Activated naive CD4-positive, alpha-beta T cell (primary cell): Measurements from ENCODE around the gene RALBP1.
"Not testable (repeated sequence)": the region's sequence is repeated elsewhere in the genome, so short reads cannot be mapped to it uniquely, and the experiment has no call there.

Experiments
- DNase-seq, 4 experiments: peaks; one replicate each; lab custom pipeline; 2025; lab: John Stamatoyannopoulos, UW

RALBP1 gene

DNA sequence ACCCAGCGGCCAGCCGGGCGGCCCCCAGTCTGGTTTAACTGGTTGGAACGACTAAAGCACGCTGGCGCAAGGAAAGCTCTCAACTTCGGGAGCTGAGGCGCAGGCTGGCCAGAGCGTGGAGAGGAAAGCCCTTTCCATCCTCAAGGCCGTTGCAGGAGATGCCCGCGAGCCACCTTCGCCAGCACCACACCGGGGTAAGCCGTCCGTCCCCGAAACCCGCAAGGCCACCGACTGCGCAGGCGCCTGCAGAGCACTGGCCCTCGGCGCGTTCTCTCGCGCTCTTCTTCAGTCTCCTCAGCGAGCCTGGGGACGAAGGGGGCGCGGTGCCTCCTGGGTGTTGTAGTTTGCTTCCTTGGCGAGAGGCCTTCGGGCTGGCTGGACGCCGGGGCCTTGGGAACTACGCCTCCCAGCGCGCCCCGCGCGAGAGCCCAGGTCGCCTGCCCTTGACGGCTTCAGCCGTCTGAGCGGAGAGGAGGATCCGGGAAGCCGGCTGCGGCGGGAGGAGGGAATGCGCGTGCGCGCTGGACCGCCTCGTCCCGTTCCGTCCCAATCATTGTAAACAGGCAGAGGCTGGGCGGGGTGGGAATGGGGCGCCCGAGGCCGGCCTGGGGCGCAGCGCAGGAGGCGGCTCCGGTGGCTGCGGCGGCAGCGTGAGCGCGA lies at the start of gene RALBP1:
Gene RALBP1 (plus strand): TSS at position 531 of the 660 bp plus-strand sequence. CDS start 37,533 bp downstream, outside the sequence.
- DNase-seq, result peak; percentile 90 to 97 (median 94)

DNA sequence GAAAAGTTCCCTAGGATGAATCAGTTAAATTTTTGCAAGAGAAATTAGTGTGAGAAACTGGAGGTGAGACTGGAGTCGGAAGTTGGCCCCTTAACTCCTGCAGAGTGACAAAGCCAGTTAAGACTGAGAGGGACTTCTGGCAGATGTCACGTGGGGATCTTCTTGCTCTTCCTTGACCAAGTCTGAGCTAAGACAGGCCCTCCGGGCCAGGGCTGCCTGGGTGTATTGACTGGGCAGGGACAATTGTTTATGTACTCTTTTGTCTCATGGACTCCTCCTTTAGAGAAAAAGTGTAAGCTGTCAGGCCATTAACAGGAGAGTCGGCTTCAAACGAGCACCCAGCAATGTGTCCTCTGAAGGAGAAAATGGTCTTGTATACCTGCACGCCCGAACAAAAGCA lies 48.6 kb upstream of the RALBP1 start:
- no peak for DNase-seq

- no peak for DNase-seq
Observed at GRCh38 chr18:9428301-9428706, 47.0 kb upstream of the RALBP1 start.

- DNase-seq, result no peak
Observed at GRCh38 chr18:9428862-9429661, 46.3 kb upstream of the RALBP1 start.

- DNase-seq, result no peak
Observed at GRCh38 chr18:9429662-9429993, 45.7 kb upstream of the RALBP1 start.

DNA sequence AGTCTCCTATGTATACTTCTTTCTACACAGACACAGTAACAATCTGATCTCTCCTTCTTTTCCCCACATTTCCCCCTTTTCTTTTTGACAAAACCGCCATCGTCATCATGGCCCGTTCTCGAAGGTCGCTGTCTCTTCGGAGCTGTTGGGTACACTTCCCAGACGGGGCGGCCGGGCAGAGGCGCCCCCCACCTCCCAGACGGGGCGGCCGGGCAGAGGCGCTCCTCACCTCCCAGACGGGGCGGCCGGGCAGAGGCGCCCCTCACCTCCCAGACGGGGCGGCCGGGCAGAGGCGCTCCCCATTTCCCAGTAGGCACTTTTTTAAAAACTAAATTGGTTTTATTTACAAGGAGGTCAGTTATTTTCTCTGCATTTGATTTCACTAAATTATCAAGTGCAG lies 45.0 kb upstream of the RALBP1 start:
- DNase-seq, result not testable (repeated sequence)

DNA sequence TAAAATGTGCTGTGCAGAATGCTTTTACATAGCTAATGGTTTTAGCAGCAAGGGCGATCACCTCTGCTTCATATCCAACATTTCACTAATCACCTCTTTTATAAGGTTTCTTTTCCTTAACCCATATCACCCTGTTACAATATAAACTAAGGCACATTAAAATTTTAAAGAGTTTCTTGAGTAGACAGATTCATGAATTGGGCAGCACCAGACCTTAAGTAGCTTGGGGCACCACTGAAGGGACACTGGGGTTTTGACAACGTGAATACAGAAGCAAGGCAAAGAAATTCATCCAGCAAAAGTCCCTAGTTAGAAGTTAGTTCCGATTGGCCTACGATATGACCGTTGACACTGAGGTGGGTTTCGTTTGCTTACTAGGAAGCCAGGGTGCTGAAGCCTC lies 44.0 kb upstream of the RALBP1 start:
- DNase-seq, result no peak

- not testable (repeated sequence) for DNase-seq
Observed at GRCh38 chr18:9433122-9433521, 42.2 kb upstream of the RALBP1 start.

DNA sequence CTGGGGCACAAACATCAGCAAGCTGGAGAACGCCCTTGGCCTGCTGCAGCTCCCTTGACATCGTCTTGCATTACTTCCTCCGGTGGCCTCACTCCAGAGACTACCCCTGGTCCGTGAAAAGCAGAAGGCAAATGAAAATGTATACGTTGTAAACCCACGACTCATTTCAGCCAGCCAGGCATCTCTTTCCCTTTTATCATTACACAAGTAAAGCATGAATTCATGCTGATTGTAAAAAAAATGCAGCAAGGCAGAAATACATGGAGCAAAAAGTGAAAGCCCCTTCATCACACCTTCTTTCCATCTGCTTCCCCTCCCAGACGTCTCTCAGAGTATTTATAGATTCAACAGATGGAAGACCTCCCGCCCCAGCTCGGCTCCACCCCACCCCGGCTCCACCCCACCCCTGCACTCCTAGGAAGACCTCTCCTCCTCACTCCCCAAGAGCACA lies 41.6 kb upstream of the RALBP1 start:
- no peak for DNase-seq

DNA sequence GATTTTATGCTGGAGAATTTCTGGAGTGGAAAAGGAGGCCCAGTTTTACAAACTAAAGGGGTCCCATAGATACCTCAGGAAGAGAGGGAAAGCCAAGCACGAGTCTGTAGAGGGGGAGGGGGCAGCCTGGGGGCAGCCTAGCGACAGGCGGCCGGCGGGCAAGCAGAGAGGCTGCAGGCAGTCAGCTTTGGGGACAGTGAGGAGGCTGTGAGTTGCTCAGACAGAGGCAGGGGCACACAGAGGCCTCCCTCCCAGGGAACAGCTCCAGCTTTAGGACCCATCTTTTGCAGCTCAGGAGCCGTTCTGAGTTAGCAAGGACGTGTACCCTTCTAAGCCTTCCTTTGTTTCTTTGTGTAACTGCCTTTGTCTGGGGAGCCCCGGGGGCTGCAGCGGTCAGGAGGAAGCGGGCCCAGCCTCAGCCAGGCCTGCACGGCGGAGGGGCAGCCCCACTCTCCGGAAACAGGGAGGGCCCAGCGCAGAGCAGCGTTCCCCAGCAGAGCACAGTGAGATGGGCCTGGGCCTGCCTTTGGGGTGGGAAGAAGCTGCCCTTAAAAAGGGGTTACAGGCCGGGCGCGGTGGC lies 41.1 kb upstream of the RALBP1 start:
- DNase-seq, result no peak

DNA sequence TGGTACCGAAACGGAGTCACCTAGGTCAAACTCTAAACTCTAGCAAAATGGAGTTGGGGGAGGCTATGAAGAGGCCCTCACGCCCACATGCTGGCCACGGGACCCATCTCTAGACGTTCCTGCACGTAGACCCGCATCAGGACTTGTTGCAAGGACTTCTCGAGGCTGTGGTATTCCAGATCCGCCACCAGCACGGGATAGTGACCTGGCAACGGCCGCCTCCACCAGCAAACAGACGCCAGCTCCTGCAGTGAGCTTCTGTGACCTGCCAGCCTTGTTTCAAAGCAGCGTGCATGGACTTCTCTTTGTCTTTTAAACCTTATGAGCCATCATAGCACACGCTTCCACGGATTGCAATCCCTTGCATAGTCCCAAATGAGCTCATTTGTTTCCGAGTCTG lies 40.3 kb upstream of the RALBP1 start:
- no peak for DNase-seq

DNA sequence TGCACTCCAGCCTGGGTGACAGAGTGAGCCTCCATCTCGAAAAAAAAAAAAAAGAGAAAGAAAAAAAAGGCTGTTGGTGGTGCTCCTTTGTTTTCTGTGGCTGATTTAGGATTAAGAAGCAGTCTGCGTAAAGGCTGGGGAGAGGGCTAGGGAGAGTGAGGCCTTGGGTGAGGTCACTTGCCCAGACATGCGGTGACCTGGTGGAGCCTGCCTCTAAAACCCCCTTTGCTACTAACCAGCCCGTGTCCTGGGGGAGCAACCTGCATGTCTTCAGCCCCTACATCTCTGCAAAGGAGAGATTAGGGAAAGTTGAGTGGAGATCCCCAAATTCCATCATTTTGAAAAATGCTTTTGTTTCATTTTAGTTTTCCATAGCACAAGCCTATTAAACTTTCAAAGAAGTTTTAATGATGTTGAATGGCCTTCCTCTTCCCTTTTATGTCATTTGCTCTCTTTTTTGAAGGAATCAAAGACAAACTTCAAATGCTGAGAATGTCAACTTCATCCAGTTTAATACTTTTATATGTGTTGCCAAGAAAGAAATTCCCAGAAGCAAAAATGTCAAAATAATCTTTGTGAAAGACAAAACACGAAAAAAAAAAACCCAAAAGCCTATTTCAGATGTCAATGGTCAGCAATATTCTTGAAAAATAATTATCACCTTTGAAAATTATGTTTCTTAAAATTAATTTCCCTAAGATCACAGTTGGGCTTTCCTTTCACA lies 38.9 kb upstream of the RALBP1 start:
- no peak for DNase-seq

DNA sequence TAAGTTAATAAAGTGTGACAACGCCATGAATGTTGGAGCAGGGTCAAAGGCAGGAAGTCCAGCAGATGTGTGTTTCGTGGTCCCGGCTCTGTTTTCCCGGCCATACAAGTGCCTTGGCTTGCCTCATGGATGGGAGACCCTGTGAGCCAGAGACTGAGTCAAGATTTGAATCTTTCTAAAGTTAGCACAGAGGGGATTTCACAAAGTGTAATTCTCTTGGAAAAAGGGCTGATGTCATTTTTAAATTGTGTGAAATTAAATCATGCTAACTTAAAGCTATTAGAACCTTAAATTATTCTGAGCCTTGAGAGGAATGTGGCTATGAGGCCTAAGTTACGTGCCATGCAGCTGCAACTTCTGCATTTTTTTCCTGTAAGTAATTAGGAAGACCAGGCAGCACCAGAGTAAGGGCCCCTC lies 38.3 kb upstream of the RALBP1 start:
- DNase-seq, result no peak

DNA sequence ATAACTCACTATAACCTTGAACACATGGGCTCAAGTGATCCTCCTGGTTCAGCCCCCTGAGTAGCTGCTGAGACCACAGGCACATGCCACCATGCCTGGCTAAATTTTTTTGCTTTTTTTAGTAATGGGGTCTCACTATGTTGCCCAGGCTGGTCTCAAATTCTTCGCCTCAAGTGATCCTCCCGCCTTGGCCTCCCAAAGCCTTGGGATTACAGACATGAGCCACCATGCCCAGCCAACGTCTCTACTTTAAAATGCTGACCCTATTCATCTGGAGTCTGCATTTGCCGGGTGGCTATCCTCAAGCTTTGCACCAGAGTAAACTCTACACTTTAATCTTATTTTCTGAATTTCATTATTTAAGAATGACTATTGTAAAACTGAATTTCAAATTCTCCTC lies 37.6 kb upstream of the RALBP1 start:
- no peak for DNase-seq

DNA sequence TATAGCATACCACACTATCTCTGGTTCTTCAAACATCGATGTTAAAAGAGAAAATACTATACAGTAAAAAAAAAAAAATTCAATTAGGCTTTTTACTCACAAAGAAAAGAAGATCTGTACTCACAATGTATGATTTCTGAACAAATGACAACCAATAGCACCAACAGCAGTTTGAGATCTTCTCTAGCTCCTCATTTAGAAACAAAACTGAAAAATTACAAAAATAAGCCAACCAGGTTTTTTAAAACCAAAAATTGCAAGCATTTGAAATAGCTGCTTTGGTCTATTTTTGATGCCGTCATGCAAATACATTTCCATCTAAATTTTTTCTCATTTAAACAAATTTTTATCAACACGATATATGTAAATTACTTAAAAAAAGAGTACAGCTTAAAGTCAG lies 34.3 kb upstream of the RALBP1 start:
- no peak for DNase-seq

DNA sequence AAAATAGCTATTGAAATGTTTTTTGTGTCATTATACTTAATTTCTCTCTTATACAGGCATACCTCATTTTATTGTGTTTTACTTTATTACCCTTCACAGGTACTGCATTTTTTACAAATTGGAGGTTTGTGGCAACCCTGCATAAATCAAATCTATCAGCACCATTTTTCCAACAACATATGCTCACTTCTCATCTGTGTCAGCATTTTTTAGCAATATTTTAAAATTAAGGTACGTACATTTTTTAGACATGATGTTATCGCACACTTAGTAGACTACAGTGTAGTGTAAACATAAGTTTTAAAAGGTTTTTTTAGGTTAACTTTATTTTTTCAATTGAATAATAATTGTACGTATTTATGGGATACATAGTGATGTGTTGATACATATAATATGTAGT lies 30.8 kb upstream of the RALBP1 start:
- no peak for DNase-seq

DNA sequence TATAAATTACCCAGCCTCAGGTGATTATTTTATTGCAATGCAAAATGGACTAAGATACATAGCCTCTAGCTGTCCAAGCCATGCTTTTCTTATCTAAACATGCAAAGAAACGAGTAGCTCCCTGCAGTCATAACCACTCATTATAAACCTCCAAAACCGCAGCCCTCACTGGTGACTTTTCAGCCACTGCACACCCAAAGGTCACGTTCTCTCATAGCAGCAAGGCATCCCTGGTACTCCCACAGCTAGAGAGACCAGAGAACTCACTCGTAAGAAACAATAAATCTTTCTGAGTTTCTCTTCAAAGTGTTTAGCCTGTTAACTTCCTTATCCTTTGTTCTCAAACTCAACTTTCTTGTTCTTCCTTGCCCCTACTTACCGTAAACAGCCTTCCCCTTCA lies 28.5 kb upstream of the RALBP1 start:
- DNase-seq, result no peak

GRCh38 chr18:9447334-9447733 lies 28.0 kb upstream of the RALBP1 start:
- DNase-seq, result no peak

- no peak for DNase-seq
Observed at GRCh38 chr18:9449600-9450414, 25.5 kb upstream of the RALBP1 start.

DNA sequence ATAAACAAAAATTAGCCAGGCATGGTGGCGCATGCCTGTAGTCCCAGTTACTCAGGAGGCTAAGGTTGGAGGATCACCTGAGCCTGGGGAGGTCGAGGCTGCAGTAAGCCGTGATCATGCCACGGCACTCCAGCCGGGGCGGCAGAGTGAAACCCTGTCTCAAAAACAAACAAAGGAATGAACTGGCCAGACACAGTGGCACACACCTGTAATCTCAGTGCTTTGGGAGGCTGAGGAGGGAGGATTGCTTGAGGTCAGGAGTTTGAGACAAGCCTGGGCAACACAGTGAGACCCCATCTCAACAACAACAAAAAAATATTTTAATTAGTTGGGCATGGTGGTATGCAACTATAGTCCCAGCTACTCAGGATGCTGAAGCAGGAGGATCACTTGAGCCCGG lies 24.4 kb upstream of the RALBP1 start:
- not testable (repeated sequence) for DNase-seq

GRCh38 chr18:9453283-9453682 lies 22.0 kb upstream of the RALBP1 start:
- DNase-seq, result no peak
